NCI-H2196 (cell line): ENCODE measurements around the gene PITX2.

ENCODE experiments used
- DNase-seq: peaks from one replicate; lab custom pipeline; 2025; ENCODE audit not compliant: unreplicated experiment; lab: John Stamatoyannopoulos, UW

PITX2 gene

GRCh38 chr4:110624904-110625494 is 2.1 kb upstream of the PITX2 start:
- DNase-seq, result no peak

GRCh38 chr4:110624398-110624780 is 1.5 kb upstream of the PITX2 start:
- no peak for DNase-seq

GRCh38 chr4:110623718-110624397 is 981 bp upstream of the PITX2 start:
- no peak for DNase-seq

GRCh38 chr4:110621839-110622751 is 782 bp downstream of the PITX2 start:
- no peak for DNase-seq

- DNase-seq, result no peak
Observed at GRCh38 chr4:110621328-110621812, 1.5 kb downstream of the PITX2 start.

GRCh38 chr4:110620691-110621327 is 2.1 kb downstream of the PITX2 start:
- DNase-seq, result no peak

- no peak for DNase-seq
Observed at GRCh38 chr4:110620322-110620690, 2.6 kb downstream of the PITX2 start.

- no peak for DNase-seq
Observed at GRCh38 chr4:110619463-110620247, 3.2 kb downstream of the PITX2 start.

GRCh38 chr4:110618581-110619462 is 4.1 kb downstream of the PITX2 start:
- no peak for DNase-seq

- no peak for DNase-seq
Observed at GRCh38 chr4:110617646-110618580, 5.0 kb downstream of the PITX2 start.

GRCh38 chr4:110617075-110617640 is 5.7 kb downstream of the PITX2 start:
- DNase-seq, result no peak

GRCh38 chr4:110616238-110617074 is 6.4 kb downstream of the PITX2 start:
- no peak for DNase-seq

GRCh38 chr4:110615353-110616237 is 7.3 kb downstream of the PITX2 start:
- DNase-seq, result no peak

GRCh38 chr4:110614976-110615352 is 7.9 kb downstream of the PITX2 start:
- DNase-seq, result no peak

- DNase-seq, result no peak
Observed at GRCh38 chr4:110614173-110614963, 8.5 kb downstream of the PITX2 start.

- DNase-seq, result no peak
Observed at GRCh38 chr4:110613745-110614144, 9.1 kb downstream of the PITX2 start.
